NCI-H774 (cell line): Measurements from ENCODE around the gene NTRK3.
"Not testable (repeated sequence)": the region's sequence is repeated elsewhere in the genome, so short reads cannot be mapped to it uniquely, and the experiment has no call there.

ENCODE experiments used
- DNase-seq: peaks from one replicate; lab custom pipeline; 2025; lab: John Stamatoyannopoulos, UW

The NTRK3 gene

GRCh38 chr15:88073391-88073691, 183.2 kb downstream of the NTRK3 start:
- DNase-seq = no peak

- no peak for DNase-seq
Observed at GRCh38 chr15:88072598-88073390, 183.7 kb downstream of the NTRK3 start.

DNA sequence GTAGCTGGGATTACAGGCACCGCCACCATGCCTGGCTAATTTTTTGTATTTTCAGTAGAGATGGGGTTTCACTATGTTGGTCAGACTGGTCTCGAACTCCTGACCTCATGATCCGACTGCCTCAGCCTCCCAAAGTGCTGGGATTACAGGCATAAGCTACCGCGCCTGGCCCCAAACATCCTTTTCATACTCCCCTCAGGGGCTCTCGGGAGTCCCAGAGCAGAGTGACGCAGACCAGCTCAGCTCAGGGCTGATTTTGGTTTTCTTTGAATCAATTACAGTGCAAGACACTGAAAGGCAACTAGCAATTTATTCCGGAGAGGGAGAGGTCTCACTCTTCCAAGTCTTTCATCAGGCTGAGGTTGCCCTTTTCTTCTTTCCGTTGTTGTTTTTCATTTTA, 184.4 kb downstream of the NTRK3 start:
- not testable (repeated sequence) for DNase-seq

GRCh38 chr15:88071141-88071540, 185.4 kb downstream of the NTRK3 start:
- no peak for DNase-seq

GRCh38 chr15:88069561-88069960, 187.0 kb downstream of the NTRK3 start:
- no peak for DNase-seq

DNA sequence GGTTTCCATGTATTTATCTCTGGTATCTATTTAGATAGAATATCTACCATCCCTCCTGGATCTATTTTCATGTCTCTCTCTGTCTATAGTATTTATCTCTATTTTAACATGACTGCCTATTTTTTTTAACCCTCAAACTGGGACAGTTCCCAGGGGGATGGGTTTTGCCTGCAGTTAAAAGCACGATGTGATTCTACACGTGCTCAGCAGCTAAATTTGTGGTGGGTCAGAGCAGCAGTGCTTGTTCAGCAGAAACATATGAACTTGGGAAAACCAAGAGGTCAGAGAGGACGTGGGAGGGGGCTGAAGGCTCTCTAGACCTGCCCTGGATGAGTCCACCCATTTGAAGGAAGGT, 189.2 kb downstream of the NTRK3 start:
- no peak for DNase-seq

DNA sequence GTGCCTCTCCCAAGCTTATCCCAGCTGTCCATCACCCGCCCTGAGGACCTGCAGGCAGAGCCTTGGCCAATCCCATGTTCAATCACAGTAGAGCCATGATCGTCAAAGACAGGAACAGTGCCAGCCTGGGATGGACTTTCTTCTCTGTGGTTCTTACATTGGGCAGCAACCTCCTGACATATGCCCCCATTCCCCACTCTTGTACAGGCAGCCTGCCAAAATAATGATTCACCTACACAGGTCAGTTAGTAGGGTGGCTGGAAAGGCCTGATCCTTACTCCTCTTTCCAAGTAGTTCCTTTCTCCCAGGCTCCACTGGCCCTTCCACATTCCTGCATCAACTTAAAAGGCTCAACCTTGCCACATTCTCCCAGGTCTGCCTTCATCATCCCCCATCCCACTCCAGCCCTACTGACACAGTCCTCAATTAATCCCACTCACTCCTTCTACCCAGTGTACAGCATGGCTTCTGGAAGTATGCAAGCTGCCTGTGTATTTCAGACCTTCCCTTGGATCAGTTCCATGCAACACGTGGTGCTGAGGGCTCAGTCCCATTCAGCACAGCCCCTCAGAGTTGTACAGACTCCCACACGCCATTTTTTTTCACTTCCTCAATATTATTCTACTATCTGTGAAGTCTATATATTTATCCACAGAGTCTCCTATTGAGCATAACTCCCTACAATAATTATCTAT, 189.8 kb downstream of the NTRK3 start:
- no peak for DNase-seq

GRCh38 chr15:88061452-88061851, 195.1 kb downstream of the NTRK3 start:
- DNase-seq = no peak

DNA sequence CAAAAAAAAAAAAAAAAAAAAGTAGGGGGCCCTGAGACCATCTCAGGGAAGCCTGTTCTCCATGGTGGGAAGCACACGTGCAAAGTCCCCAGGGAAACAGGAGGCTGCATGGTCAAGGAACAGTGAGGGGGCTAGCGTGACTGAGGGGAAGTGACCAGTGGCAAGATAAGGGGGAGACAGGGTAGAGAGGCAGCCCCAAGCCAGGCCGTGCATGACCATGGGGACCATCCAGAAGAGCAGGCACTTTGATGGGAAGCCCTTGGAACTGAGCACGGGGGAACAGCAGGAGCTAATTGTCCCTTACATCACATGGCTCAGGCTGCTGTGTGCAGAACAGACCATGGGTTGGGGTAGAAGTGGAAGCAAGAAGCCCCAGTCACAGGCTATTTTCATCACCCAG, 196.2 kb downstream of the NTRK3 start:
- DNase-seq = no peak

- no peak for DNase-seq
Observed at GRCh38 chr15:88057836-88058235, 198.7 kb downstream of the NTRK3 start.

- no peak for DNase-seq
Observed at GRCh38 chr15:88049506-88049905, 207.0 kb downstream of the NTRK3 start.

- DNase-seq = no peak
Observed at GRCh38 chr15:88048755-88049154, 207.8 kb downstream of the NTRK3 start.

DNA sequence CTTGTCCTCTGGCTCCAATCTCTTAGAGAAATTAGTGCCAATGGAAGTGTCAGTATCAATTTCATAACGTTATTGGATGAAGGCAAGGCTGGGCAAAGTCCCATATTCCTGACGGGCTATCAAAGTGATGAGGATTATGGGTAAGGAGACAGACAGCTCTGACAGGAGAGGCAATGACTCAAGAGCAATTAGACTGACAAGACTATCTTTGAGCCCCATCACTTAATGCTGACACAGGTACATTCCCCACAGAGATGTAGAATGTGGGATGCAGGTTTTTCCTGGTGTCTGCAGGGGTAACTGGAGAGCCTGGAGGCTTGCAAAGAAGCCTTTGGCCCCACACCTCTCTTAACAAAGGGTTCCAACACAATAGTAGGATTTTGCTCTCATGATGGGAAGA, 208.3 kb downstream of the NTRK3 start:
- no peak for DNase-seq

- DNase-seq = no peak
Observed at GRCh38 chr15:88046576-88047129, 209.9 kb downstream of the NTRK3 start.

DNA sequence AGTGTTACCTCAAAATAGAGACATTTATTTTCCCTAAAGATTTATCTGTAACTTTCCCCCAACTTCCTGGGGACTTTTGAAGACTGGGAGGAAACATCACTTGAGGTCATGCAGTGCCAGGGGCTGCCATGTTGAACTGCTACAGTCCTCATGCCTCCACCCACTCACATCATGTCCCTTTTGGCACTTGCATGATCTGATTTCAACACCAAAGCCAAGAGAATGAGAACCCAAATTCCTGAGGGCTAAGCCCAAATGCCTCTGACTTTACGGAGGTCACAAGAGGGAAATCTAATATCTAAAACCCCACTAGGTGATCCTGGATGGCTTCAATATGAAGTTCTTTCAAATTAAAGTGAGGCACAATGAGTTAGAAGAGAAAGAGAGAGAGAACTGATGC, 213.1 kb downstream of the NTRK3 start:
- no peak for DNase-seq

- DNase-seq = no peak
Observed at GRCh38 chr15:88042047-88042446, 214.5 kb downstream of the NTRK3 start.

DNA sequence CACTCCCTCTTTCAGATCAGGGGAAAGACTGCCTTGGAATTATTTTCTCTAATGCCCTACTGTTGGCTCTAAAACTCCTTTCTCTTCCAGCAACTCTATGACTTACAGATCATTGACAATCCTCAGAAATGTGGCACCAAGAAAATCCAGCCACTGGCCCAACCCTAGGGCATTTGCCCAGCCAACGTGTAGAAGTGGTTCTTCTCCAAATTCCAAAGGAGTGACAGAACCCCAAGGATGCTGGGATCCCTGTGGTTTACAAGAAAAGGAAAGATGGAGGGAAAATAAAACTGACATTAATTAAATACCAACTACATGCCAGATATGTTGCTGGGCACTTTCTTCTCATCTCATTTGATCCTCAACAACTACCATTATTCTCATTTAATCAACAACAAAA, 216.0 kb downstream of the NTRK3 start:
- DNase-seq = no peak

GRCh38 chr15:88038261-88038660, 218.3 kb downstream of the NTRK3 start:
- no peak for DNase-seq

DNA sequence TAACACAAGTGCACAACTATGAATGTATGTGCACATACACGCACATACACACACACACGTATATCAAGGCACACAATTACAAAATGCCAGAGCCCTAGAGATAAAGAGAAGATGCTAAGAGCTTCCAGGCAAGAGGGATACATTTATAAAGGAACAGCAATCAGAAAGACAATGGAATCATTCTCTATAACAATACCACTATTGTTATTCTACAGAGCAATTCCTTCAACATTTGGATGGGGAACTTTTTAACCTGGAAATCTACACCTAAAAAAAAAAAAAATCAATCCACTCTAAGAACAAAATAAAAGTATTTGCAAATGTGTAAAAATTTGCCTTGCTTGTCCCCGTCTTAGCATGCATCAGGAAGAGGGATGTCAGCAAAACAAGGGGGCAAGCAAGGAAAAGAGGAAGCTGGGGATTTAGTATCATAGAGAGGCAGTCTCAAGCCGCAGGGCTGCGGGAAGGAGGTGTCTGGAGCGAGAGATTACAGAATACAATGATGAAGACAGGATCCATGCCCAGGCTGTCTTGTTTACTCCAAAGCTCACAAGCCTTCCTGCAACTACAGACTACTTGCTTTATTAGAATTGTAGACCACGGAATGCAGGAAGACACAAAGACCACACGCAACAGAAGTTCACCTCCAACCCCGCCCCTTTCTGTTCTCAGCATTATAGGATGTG, 220.2 kb downstream of the NTRK3 start:
- DNase-seq = no peak

- DNase-seq = no peak
Observed at GRCh38 chr15:88035381-88035780, 221.2 kb downstream of the NTRK3 start.

DNA sequence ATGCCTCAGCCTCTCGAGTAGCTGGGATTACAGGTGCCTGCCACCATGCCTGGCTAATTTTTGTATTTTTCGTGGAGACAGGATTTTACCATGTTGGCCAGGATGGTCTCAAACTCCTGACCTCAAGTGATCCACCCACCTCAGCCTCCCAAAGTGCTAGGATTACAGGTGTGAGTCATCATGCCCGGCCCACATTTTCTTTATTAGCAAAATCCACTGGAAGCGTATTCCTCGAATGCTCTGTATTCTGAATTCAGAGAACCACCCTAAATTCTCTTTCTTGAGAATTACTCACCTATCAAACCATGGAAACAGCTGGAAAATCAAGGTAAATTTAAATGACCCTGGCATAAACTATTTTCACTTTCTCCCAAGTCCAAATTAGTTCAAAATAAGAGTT, 223.1 kb downstream of the NTRK3 start:
- not testable (repeated sequence) for DNase-seq

GRCh38 chr15:88032787-88033186, 223.8 kb downstream of the NTRK3 start:
- DNase-seq = no peak

- no peak for DNase-seq
Observed at GRCh38 chr15:88031461-88031860, 225.1 kb downstream of the NTRK3 start.
